ENCODE results near the gene KLK13.

- TF ChIP-seq POLR2AphosphoS2 (conservative IDR thresholded peaks at IDR 0.05; ENCODE audit: low read length) (no peak), CHD2 (IDR thresholded peaks at IDR 0.05; ENCODE audit: low read length, partially characterized antibody) (no peak), POLR2A (IDR thresholded peaks at IDR 0.05; ENCODE audit: low read length) (no peak), USF2 (IDR thresholded peaks at IDR 0.05) (peak; percentile 53), SREBF2 (IDR thresholded peaks at IDR 0.05) (no peak), RAD21 (conservative IDR thresholded peaks at IDR 0.05 in 1 of 2, IDR thresholded peaks at IDR 0.05 in 1 of 2) (peak; percentile 60 to 62), EP300 (IDR thresholded peaks at IDR 0.05) (no peak), CBX2 (IDR thresholded peaks at IDR 0.05; ENCODE audit: borderline replicate concordance, low read depth) (no peak), NR3C1 (IDR thresholded peaks at IDR 0.05) (no peak), MYC (IDR thresholded peaks at IDR 0.05; ENCODE audit: borderline replicate concordance, low read length) (no peak), ZSCAN20 (CRISPR knock-in tag; IDR thresholded peaks at IDR 0.05) (no peak), JUNB (IDR thresholded peaks at IDR 0.05) (no peak)
- TF ChIP-seq, protein P1, sequence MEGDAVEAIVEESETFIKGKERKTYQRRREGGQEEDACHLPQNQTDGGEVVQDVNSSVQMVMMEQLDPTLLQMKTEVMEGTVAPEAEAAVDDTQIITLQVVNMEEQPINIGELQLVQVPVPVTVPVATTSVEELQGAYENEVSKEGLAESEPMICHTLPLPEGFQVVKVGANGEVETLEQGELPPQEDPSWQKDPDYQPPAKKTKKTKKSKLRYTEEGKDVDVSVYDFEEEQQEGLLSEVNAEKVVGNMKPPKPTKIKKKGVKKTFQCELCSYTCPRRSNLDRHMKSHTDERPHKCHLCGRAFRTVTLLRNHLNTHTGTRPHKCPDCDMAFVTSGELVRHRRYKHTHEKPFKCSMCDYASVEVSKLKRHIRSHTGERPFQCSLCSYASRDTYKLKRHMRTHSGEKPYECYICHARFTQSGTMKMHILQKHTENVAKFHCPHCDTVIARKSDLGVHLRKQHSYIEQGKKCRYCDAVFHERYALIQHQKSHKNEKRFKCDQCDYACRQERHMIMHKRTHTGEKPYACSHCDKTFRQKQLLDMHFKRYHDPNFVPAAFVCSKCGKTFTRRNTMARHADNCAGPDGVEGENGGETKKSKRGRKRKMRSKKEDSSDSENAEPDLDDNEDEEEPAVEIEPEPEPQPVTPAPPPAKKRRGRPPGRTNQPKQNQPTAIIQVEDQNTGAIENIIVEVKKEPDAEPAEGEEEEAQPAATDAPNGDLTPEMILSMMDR (IDR thresholded peaks at IDR 0.05): peak; percentile 95
Measured at GRCh38 chr19:51020988-51021651, 43.8 kb downstream of the KLK13 start.

Measured in A549 (cell line).